Stimulated activated CD4-positive, alpha-beta T cell treated with anti-CD3 and anti-CD28 coated beads, Interleukin-15, amount 100 ng/mL, for 48 hours (primary cell): ENCODE data around the gene ALPI.

Experiments
- DNase-seq, 2 donors: peaks; one replicate each; pipeline ENCODE4 v3.0.0-alpha.2; 2020; ENCODE audit warnings: low read depth in 2 of 2

ALPI gene

DNA sequence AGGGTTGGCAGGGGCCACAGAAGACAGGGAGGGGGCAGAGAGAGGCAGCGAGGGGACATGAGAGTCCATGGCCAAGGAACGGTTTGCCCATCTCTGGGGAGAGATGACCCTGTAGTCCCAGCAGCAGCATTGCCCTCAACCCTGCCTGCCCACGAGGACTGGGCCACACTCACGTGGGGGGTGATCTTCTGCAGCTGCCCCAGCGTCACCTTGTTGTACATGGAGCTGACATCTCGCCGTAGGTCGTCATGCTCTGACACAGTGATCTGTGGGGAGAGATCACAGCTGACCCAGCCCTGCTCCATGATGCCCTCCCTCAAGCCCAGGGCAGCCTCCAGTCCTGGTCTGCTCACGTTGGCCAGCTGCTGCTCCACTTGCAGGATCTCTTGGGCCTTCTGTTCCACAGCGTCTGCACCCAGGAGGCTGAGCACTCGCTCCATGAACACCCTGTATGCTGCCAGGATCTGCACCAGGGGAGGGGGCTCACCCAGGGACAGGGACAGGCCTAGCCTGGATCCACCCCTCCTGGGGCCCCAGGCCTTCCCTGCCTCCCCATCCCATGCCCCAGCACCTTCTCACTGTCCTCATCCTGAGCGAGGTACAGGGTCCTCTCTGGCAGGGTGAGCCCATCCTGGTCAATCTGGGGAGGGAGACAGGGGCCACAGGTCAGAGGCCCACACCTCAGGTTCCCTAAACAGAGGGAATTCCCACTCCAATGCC is 28.8 kb downstream of the ALPI start:
- DNase-seq = no peak

DNA sequence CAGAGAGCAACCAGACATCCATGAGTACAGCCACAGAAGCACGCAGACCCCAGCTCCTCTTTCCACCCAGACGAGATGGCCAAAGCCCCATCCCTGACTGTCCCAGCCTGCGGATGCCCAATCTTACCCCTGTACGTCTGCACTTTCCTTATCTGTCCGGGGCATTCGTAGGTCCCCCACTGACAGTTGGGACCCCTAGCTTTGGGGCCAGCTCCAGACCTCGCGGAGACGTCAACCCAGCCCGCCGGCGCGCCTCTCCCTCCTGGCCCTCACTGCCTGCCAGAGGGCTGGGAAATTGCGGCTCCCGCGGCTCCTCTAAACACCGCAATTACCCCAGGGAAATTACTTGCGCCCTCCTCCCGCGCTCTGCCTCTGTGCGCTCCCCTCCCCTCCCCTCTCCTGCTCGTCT is 29.4 kb downstream of the ALPI start:
- DNase-seq = no peak

DNA sequence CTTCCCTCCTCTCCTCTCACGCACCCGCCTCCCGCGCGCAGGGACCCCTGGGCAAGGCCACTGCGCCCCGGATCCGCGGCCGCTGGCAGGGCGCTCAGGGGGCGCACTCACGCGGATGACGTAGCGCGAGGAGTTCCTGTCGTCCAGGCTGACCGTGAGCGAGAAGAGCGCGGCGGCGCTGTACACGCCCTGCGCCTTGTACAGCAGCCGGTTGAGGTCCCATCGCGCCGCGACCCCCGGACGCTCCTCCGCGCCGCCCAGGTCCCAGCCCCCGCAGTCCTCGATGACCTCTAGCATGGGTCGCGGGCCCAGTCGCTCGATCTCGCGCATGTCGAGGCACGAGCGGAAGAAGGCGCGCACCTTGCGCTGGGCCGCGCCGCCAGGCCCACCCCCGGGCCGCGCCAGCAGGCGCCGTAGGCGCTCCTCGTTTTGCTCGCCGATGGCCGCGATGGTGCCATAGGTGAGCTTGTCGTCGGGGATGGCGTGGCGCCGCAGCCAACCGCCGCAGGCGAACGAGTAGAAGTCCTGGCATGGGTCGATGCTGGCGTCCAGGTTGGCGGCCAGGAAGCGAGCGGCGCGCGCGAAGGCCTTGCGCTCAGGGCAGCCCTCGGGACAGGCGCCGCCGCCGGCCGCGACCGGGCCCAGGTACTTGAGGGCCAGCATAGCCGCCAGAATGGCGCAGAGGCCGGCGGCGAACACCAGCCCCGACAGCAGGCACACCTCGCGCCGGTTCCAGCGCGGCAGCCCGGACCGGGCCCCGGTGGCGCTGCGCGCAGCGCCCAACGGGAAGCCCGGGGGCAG is 30.0 kb downstream of the ALPI start:
- DNase-seq = no peak

GRCh38 chr2:232486558-232487384 is 30.8 kb downstream of the ALPI start:
- no peak for DNase-seq

DNA sequence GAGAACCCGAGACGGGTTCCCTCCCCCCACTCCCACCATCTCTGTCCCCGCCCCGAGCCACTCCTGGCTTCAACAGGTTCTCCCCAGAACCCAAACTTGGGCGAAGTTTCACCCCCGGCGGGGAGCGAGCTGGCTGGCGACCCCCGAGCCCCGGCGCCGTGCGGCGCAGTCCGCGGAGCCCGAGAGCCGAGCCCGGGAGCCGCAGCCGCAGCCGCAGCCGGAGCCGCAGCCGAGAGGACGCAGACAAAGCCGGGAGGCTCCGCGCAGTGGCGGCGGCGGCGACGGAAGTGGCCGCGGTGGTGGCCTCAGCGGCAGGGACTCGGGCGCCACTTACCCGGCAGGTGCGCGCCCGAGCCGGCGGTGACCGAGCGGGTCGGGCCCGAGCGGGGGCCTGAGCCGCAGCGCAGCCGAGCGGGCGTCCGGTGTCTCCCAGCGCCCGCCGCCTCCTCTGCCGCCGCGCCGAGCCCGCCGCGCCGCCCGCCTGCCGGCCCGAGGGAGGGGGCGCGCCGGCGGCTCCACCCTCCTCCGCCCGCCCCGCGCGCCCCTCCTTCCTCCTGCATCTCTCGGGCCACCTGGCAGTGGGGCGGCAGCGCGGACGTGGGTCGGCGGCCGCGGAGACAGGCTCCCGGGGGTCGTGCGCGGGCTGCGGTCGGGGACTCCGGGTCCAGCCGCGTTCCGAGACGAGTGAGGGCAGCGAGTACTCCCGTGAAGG is 31.6 kb downstream of the ALPI start, which contains the start of gene ECEL1:
Gene ECEL1 (minus strand): TSS at position 450 of the 712 bp plus-strand sequence. CDS start 1,181 bp downstream, outside the sequence.
- no peak for DNase-seq

DNA sequence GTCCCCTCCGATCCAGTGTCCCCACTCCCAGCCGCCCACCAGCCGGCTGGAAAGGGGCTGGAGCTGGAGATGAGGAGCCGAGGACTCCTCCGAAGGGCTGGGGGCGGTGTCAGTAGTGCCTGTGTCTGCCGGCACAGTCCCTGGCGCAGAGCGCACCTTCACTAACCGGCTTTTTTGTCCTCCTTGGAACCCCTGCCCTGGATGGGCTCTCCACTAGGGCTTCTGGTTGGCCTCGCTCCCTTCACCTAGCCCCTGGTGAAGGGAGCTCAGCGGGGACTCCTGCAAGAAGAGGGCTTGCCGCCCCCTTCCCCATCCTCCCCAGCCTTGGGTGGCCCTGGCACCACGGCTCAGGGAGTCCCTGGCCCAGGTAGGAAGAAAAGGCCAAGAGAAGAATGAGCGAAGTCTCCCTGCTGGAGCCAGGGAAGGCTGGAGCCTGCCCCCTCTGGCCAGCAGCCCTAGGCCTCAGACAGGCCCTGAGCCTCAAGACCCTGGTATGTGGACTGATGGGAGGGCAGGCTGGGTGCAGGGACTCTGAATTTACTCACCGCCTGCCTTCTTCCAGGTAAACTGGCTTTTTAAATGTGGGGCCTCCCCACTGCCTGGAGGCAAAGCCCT is 32.3 kb downstream of the ALPI start:
- no peak for DNase-seq

DNA sequence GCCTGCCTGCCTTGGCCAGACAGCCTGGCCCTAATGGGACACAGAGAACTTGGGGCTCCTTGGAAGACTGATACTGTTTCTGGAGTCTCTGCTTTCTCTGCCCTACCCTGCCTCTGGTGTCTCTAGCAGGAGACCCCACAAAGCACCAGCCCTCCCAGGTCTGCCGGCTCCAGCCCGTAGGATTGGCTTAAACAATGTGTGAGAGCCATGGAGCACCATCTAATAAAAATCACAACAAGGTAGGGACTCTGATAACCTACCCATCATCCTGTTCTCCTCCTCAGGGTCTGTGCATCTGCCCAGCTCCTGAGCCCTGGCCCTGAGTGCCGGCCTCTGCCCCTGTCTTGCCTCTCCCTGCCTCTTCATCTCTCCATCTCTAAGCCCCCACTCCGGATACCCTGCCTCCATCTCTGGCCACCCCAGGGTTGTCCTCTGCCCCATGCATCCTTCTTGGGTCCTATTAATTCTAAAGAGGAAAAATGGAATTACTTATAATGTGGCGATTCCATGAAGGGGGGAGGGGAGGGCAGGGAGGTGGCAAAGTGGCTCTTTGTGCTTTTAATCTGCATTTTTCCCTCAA is 32.9 kb downstream of the ALPI start:
- DNase-seq = no peak

- DNase-seq = no peak
Measured at GRCh38 chr2:232489516-232490220, 33.7 kb downstream of the ALPI start.

GRCh38 chr2:232490221-232491138 is 34.5 kb downstream of the ALPI start:
- no peak for DNase-seq

DNA sequence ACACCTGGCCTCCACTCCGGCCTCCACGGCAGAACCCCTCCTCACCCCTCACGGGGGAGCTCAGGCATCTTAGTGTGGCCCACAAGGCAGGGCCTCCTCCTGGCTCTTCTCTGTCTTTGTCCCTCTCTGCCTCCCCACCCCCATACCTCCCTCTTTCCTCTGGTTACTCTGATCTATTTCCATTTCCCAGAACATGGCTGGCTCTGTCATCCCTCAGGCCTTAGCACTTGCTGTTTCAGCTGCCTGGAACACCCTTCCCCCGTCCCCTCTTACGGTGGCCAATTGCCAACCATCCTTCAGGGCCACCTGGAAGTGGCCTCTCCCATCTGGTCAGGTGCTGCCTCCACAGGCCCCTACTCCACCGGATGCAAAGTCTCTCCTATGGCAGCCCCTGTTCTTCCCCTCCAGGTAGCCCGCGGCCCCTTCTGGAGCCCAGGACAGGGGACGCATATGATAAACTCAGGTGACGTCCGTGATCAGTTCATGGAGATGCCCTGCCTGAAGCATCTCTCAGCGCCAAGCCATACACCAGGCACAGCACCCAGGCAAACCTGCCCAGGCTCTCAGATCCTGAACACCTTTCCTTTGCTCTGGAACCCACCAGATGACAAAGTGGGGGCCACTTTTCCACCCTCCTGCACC is 35.3 kb downstream of the ALPI start:
- no peak for DNase-seq

DNA sequence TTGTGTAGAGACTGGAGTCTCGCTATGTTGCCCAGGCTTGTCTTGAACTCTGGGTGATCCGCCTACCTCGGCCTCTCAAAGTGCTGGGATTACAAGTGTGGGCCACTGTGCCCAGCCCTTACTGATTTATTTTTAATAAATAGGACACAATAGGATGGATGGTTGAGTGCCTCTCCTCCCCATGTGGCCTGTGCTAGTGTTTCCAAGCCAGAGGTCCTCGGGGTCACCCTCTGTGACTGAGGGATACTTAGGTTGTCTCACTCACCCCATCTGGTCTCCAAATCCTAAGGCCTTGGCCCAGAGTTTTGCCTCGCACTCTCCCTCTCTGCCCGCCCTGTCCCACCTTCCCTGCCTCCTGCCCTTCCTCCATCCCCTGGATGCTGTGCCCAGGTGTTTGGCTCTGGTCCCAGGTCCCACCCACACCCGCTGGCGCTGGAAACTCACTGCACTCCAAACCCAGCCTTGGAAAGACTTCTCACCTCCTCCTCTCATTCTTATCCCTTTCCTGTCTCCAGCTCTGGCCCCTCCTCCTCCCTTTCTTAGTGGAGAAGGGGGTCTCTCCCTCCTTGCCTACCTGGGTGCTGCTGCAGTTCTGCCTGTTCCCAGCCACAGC is 36.4 kb downstream of the ALPI start:
- no peak for DNase-seq

DNA sequence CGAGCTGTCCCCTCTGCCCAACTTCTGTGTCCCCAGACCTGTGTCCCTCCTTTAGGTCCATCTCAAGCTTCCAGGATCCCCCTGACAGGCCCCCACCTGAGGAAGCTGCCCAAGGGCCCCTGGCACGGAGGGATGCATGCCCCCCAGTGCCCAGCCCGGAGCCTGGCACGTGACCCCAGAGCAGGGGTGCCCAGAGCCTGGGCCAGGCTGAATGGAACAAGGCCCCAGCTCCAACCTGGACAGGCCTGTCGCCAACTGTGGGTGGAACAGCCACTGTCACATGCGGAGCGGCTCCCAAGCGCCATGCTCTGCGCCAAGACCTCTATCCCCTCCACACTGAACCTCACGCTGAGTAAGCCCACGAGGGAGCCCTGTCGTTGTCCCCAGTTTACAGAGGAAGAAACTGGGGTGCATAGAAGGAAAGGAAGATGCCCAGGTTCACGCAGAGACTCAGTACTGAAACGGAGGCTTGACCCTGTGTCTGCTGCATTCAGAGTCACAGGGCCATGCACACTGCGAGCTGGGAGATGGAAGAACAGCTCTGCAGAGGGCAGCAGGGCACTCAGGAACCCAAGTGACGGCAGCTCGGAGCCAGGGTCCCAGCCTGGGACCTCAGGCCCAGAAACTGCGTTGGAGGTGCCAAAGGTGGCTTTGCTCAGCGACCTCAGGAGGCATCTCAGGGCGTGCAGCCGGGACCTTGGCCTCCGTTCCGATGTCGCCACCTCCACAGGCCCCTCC is 37.2 kb downstream of the ALPI start:
- no peak for DNase-seq

DNA sequence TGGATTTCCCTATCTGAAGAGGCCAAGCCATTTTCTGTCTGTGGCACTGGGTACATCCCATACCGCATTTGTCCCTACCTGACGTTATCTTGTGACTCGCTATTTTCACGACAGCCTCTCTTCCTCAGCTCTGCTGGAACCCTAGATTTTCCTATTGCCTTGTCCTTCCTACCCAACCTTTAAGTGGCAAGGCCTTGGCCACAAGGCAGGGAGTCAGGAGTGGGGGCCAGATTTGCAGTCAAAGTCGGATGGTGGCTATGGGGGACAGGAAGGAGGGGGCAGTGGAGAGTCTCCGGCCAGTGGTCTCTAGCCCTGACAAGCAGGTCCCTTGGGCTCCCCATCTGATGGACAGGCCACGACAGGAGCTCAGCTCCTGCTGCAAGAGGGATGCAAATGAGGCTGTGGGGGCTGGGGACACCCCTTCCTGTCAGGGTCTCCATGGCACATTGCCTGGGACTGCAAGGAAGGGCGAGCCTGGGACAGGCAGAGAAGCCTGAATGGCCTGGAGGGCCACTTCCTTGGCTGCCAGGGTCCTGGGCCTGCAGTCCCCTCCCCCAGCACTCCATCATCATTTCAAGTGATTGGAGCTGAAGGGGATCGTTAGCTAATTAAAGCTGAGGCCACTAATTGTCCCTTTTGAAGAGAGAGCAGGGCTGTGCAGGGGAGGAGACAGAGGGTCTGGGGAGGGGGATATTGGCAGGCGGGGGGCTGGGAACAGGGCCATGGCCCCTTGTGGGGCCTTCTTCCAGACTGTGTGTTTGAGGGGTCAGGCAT is 37.9 kb downstream of the ALPI start:
- no peak for DNase-seq

DNA sequence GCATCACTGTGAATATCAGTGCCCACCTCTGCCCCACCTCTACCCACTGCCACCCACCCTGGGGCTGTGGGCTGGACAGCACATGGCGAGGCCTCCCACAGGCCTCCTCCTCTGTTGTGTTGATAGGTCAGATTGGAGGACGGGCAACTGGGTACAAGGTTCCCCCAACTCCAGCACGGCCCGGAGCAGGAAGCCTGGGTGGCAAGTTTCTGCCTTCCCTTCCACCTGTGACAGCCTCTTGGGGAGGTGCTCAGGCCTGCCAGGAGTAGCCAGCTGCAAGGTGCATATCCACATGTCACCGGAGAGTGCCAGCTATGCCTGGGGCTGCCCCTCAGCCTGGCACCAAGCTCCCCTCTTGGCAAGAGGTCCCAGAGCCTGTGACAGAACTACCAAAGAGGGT is 38.6 kb downstream of the ALPI start:
- DNase-seq = no peak

GRCh38 chr2:232495292-232495691 is 39.3 kb downstream of the ALPI start:
- DNase-seq = no peak

DNA sequence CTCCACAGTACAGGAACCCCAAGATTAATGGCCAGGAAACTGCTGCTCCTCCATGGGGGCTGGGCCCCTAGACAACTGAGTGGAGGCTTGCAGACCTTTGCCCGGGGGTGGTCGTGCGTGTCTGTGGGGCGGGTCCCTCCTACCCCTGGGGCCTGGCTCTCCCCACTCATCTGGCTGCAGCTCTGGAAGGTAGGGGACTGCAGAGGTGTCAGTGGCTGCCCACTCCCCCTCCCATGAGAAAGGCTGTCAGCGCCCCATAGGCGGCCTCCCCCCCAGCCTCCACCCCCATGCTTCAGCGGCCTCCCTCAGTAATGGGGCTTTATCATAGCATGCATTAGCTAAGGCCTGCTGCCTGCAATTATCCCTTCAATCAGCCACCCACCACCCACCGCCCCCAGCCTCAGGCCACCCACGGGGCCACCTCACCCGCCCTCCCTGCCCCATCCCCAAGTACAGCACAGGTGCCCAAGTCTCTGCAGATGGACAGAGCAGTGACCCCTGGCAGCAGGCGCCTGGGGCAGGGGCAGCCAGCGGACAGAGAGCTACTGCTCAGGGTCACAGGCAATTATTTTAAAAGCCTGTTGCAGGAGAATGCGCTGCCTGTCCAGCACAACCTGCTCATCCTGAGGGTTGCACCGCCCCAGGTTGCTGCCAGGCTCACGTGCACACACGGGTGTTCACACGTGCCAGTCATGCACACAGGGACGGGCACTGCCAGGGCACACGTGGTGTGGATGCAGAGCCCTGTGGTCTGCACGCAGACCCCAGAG is 40.7 kb downstream of the ALPI start:
- DNase-seq = no peak
